ENCODE results near the gene LRRC42. TPM values are rescaled to one million over a fixed set of nuclear protein-coding genes. Genes with fewer than 3 reads are reported as not detected.
"Not testable (repeated sequence)": the region's sequence is repeated elsewhere in the genome, so short reads cannot be mapped to it uniquely, and the experiment has no call there.

The LRRC42 gene
- total and polyA plus RNA-seq, 2 donors from 2014 or later: 23.8 to 25.6 TPM

GRCh38 chr1:53967409-53968124 is 21.4 kb downstream of the LRRC42 start:
- H3K9me3 ChIP-seq (ENCODE audit: control insufficient read depth in 2 of 3, insufficient read depth in 1 of 3, low read length in 3 of 3): no peaks in the 10 kb centered on the region
- intact Hi-C loops (cut with DNase I): no loop called here
- no peak overlapping the region for H3K9ac ChIP-seq (ENCODE audit: low read length in 3 of 3)
- no peaks in the 10 kb centered on the region for H3K4me1 ChIP-seq (ENCODE audit: control insufficient read depth in 2 of 3, insufficient read depth in 2 of 3, low read depth in 1 of 3, low read length in 3 of 3)
- TF ChIP-seq CTCF (IDR thresholded peaks at IDR 0.05; ENCODE audit: borderline replicate concordance, extremely low read depth, insufficient read depth): no peak
- no peak overlapping the region for H3K4me3 ChIP-seq (ENCODE audit: low read length in 3 of 3)
- FAIRE-seq (no peak), DNase-seq (no peak)
- H3K36me3 ChIP-seq (ENCODE audit: control insufficient read depth in 2 of 3, insufficient read depth in 3 of 3, low read length in 3 of 3): peaks cover 2 to 26% (median 22%) of the 10 kb centered on the region in 3 donors
- H3K27me3 ChIP-seq (ENCODE audit: control insufficient read depth, insufficient read depth, low read length): no peaks in the 10 kb centered on the region
- H3K27ac ChIP-seq (ENCODE audit: low read depth in 2 of 2, low read length in 2 of 2): no peak overlapping the region

DNA sequence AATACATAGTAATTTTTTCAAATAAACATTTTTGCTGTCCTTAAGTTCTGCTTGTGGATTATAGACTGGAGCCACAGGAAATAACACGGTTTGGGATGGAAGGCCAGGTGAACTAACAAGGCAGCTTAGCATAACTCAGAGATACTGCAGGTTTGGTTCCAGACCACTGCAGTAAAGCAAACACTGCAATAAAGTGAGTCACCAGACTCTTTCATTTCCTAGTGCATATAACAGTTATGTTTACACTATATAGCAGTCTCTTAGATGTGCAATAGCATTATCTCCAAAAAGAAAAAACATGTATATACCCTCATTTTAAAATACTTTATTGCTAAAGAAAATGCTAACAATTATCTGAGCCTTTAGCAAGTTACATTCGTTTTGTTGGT is 22.0 kb downstream of the LRRC42 start:
- Histone ChIP-seq H3K27ac (ENCODE audit: low read depth in 2 of 2, low read length in 2 of 2) (no peak overlapping the region), H3K9me3 (ENCODE audit: control insufficient read depth in 2 of 3, insufficient read depth in 1 of 3, low read length in 3 of 3) (no peaks in the 10 kb centered on the region), H3K4me3 (ENCODE audit: low read length in 3 of 3) (no peak overlapping the region), H3K27me3 (ENCODE audit: control insufficient read depth, insufficient read depth, low read length) (no peaks in the 10 kb centered on the region), H3K9ac (ENCODE audit: low read length in 3 of 3) (no peak overlapping the region), H3K4me1 (ENCODE audit: control insufficient read depth in 2 of 3, insufficient read depth in 2 of 3, low read depth in 1 of 3, low read length in 3 of 3) (no peaks in the 10 kb centered on the region), H3K36me3 (ENCODE audit: control insufficient read depth in 2 of 3, insufficient read depth in 3 of 3, low read length in 3 of 3) (peaks cover 2 to 21% (median 19%) of the 10 kb centered on the region in 3 donors)
- FAIRE-seq (no peak), DNase-seq (no peak)
- intact Hi-C loops (cut with DNase I): no loop called here
- no peak for TF ChIP-seq CTCF (IDR thresholded peaks at IDR 0.05; ENCODE audit: borderline replicate concordance, extremely low read depth, insufficient read depth)

DNA sequence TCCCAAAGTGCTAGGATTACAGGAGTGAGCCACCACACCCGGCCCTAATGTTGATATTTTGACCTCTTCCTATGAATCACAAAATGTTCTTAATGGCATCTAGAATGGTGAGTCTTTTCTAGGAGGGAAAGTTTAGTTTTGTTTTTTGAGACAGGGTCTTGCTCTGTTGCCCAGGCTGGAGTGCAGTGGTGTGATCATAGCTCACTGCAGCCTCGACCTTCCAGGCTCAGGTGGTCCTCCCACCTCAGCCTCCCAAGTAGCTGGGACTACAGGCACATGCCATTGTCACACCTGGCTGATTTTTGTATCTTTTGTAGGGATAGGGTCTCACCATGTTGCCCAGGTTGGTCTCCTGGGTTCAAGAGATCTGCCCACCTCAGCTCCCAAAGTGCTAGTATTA is 23.2 kb downstream of the LRRC42 start:
- FAIRE-seq; intact Hi-C loops (cut with DNase I): not testable (repeated sequence)
- peaks cover 2 to 17% (median 13%) of the 10 kb centered on the region in 3 donors for H3K36me3 ChIP-seq (ENCODE audit: control insufficient read depth in 2 of 3, insufficient read depth in 3 of 3, low read length in 3 of 3)

GRCh38 chr1:53971718-53972117 is 25.6 kb downstream of the LRRC42 start:
- DNase-seq (no peak), FAIRE-seq (no peak)
- no peak overlapping the region for H3K9ac ChIP-seq (ENCODE audit: low read length in 3 of 3)
- no peaks in the 10 kb centered on the region for H3K9me3 ChIP-seq (ENCODE audit: control insufficient read depth in 2 of 3, insufficient read depth in 1 of 3, low read length in 3 of 3)
- peaks cover 2 to 11% (median 10%) of the 10 kb centered on the region in 3 donors for H3K36me3 ChIP-seq (ENCODE audit: control insufficient read depth in 2 of 3, insufficient read depth in 3 of 3, low read length in 3 of 3)
- no peaks in the 10 kb centered on the region for H3K27me3 ChIP-seq (ENCODE audit: control insufficient read depth, insufficient read depth, low read length)
- no peaks in the 10 kb centered on the region for H3K4me1 ChIP-seq (ENCODE audit: control insufficient read depth in 2 of 3, insufficient read depth in 2 of 3, low read depth in 1 of 3, low read length in 3 of 3)
- intact Hi-C loops (cut with DNase I): no loop called here
- no peak overlapping the region for H3K4me3 ChIP-seq (ENCODE audit: low read length in 3 of 3)
- TF ChIP-seq CTCF (IDR thresholded peaks at IDR 0.05; ENCODE audit: borderline replicate concordance, extremely low read depth, insufficient read depth): no peak
- H3K27ac ChIP-seq (ENCODE audit: low read depth in 2 of 2, low read length in 2 of 2): no peak overlapping the region

More for the DNA sequence above, 23.2 kb downstream of the LRRC42 start:
- not testable (repeated sequence) for H3K27ac ChIP-seq (ENCODE audit: low read depth in 2 of 2, low read length in 2 of 2); H3K9ac ChIP-seq (ENCODE audit: low read length in 3 of 3); H3K4me3 ChIP-seq (ENCODE audit: low read length in 3 of 3); DNase-seq; H3K27me3 ChIP-seq (ENCODE audit: control insufficient read depth, insufficient read depth, low read length); H3K9me3 ChIP-seq (ENCODE audit: control insufficient read depth in 2 of 3, insufficient read depth in 1 of 3, low read length in 3 of 3); H3K4me1 ChIP-seq (ENCODE audit: control insufficient read depth in 2 of 3, insufficient read depth in 2 of 3, low read depth in 1 of 3, low read length in 3 of 3)
